Tibial nerve (tissue), 4 donors: Measurements from ENCODE around the gene PISD.

ENCODE experiments used
- EP300 ChIP-seq, 2 donors: sonication (generic); formaldehyde crosslinking; IDR thresholded peaks; one replicate each; pipeline ENCODE4 v1.6.1; 2017; ENCODE audit warnings: antibody characterized with exemption in 2 of 2, mild to moderate bottlenecking in 1 of 2
- POLR2A ChIP-seq, 2 donors: fragments of 450-650 bp; IDR thresholded peaks; one replicate each; pipeline ENCODE4 v1.6.1; 2017; ENCODE audit warnings: antibody characterized with exemption in 2 of 2, mild to moderate bottlenecking in 2 of 2, moderate library complexity in 2 of 2
- TF ChIP-seq, protein P1 (sequence below), 5 experiments: fragments of 200-600 bp in 3 of 5; fragments of 450-650 bp in 2 of 5; sonication (generic) in 3 of 5; IDR thresholded peaks; one replicate each; pipeline ENCODE4 v1.5.1; 2016 to 2019; ENCODE audit warnings: antibody characterized with exemption in 5 of 5, mild to moderate bottlenecking in 3 of 5, moderate library complexity in 2 of 5

DNA sequence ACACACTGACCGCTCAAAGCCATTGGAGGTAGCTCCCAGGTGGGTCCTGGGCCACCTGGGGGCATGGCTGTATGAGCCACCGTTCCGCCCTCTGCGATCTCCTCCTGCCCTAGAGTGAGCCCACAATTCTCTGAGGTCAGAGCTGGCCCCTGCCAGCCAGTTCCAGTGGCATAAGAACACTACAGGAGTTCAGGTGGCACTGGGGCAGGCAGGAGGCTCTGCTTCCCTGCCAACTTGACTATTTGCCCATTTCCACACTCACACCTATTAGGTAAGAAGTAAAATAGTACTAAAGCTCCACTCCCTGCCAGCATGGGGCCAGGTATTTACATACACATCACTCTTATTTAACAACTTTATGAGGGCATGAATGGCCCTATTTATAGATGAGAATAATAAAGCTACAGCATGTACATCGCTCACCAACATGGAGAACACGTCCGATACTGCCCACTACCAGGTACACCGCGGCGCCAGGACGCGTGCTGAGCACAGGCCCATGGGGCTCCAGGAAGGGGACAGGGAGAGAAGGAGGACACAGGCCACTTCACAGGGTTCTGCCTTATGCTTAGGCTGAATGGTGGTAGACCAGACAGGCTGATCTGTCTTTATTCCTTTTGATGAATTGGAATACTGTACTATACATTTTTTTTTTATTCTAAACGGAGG lies 26.2 kb downstream of the PISD start:
- TF ChIP-seq, protein P1, sequence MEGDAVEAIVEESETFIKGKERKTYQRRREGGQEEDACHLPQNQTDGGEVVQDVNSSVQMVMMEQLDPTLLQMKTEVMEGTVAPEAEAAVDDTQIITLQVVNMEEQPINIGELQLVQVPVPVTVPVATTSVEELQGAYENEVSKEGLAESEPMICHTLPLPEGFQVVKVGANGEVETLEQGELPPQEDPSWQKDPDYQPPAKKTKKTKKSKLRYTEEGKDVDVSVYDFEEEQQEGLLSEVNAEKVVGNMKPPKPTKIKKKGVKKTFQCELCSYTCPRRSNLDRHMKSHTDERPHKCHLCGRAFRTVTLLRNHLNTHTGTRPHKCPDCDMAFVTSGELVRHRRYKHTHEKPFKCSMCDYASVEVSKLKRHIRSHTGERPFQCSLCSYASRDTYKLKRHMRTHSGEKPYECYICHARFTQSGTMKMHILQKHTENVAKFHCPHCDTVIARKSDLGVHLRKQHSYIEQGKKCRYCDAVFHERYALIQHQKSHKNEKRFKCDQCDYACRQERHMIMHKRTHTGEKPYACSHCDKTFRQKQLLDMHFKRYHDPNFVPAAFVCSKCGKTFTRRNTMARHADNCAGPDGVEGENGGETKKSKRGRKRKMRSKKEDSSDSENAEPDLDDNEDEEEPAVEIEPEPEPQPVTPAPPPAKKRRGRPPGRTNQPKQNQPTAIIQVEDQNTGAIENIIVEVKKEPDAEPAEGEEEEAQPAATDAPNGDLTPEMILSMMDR (IDR thresholded peaks at IDR 0.05), result no peak
- TF ChIP-seq POLR2A (IDR thresholded peaks at IDR 0.05), result no peak
- TF ChIP-seq EP300 (IDR thresholded peaks at IDR 0.05), result no peak
